BLaER1 (cell line): Measurements from ENCODE around the gene MBD3.

ENCODE experiments used
- H3K27ac ChIP-seq: shearing (Covaris generic); formaldehyde crosslinking; 2 replicates; pipeline ENCODE4 v1.8.1; 2022
- H3K27me3 ChIP-seq: shearing (Covaris generic); formaldehyde crosslinking; 2 replicates; pipeline ENCODE4 v1.8.1; 2022
- H3K36me3 ChIP-seq: shearing (Covaris generic); formaldehyde crosslinking; 2 replicates; pipeline ENCODE4 v1.8.1; 2022
- H3K4me1 ChIP-seq: shearing (Covaris generic); formaldehyde crosslinking; 2 replicates; pipeline ENCODE4 v1.8.1; 2022
- H3K4me2 ChIP-seq: shearing (Covaris generic); formaldehyde crosslinking; 2 replicates; pipeline ENCODE4 v1.8.1; 2022
- H3K4me3 ChIP-seq: shearing (Covaris generic); formaldehyde crosslinking; 2 replicates; pipeline ENCODE4 v1.8.1; 2022
- H3K9ac ChIP-seq: shearing (Covaris generic); formaldehyde crosslinking; 2 replicates; pipeline ENCODE4 v1.8.1; 2022
- H3K9me3 ChIP-seq: shearing (Covaris generic); formaldehyde crosslinking; 2 replicates; pipeline ENCODE4 v1.8.1; 2022
- H4K20me1 ChIP-seq: shearing (Covaris generic); formaldehyde crosslinking; 2 replicates; pipeline ENCODE4 v1.8.1; 2022
- Cebpa-rat ChIP-seq: shearing (Covaris generic); IDR thresholded peaks from 2 replicates; pipeline ENCODE4 v1.8.1; 2022

Gene MBD3

GRCh38 chr19:1602091-1602707 lies 9.5 kb upstream of the MBD3 start:
- Histone ChIP-seq H3K4me2 (peak overlapping the region; percentile 95), H4K20me1 (peaks cover 71% of the 10 kb centered on the region), H3K27me3 (no peaks in the 10 kb centered on the region), H3K4me3 (peak overlapping the region; percentile 18; the same call in 1 of the 2 replicates), H3K9ac (peak overlapping the region; percentile 15; the same call in 1 of the 2 replicates), H3K36me3 (peaks cover 46% of the 10 kb centered on the region), H3K9me3 (peaks cover 7% of the 10 kb centered on the region; the same call in 1 of the 2 replicates), H3K4me1 (peaks cover 67% of the 10 kb centered on the region), H3K27ac (peak overlapping the region; percentile 61)
- TF ChIP-seq Cebpa-rat = peak; percentile 75

GRCh38 chr19:1601613-1602064 lies 9.0 kb upstream of the MBD3 start:
- Histone ChIP-seq H3K4me1 (peaks cover 66% of the 10 kb centered on the region), H3K4me2 (peak overlapping the region; percentile 95), H3K27me3 (no peaks in the 10 kb centered on the region), H4K20me1 (peaks cover 72% of the 10 kb centered on the region), H3K9me3 (peaks cover 7% of the 10 kb centered on the region; the same call in 1 of the 2 replicates), H3K27ac (peak overlapping the region; percentile 53), H3K9ac (no peak overlapping the region), H3K4me3 (no peak overlapping the region), H3K36me3 (peaks cover 51% of the 10 kb centered on the region)
- TF ChIP-seq Cebpa-rat = no peak

GRCh38 chr19:1599460-1599846 lies 6.8 kb upstream of the MBD3 start:
- no peak for TF ChIP-seq Cebpa-rat
- H3K4me1 ChIP-seq = peaks cover 54% of the 10 kb centered on the region
- H3K4me2 ChIP-seq = no peak overlapping the region
- H3K9me3 ChIP-seq = peaks cover 7% of the 10 kb centered on the region; the same call in 1 of the 2 replicates
- no peak overlapping the region for H3K9ac ChIP-seq
- H3K4me3 ChIP-seq = no peak overlapping the region
- peaks cover 71% of the 10 kb centered on the region for H3K36me3 ChIP-seq
- H3K27ac ChIP-seq = no peak overlapping the region
- H3K27me3 ChIP-seq = no peaks in the 10 kb centered on the region
- H4K20me1 ChIP-seq = peaks cover 72% of the 10 kb centered on the region

- H3K36me3 ChIP-seq = peaks cover 77% of the 10 kb centered on the region
- peaks cover 7% of the 10 kb centered on the region; the same call in 1 of the 2 replicates for H3K9me3 ChIP-seq
- no peak overlapping the region for H3K27ac ChIP-seq
- no peak overlapping the region for H3K4me3 ChIP-seq
- H3K27me3 ChIP-seq = no peaks in the 10 kb centered on the region
- peaks cover 68% of the 10 kb centered on the region for H4K20me1 ChIP-seq
- TF ChIP-seq Cebpa-rat = no peak
- no peak overlapping the region for H3K4me2 ChIP-seq
- peaks cover 49% of the 10 kb centered on the region for H3K4me1 ChIP-seq
- no peak overlapping the region for H3K9ac ChIP-seq
Observed at GRCh38 chr19:1598777-1599459, 6.3 kb upstream of the MBD3 start.

GRCh38 chr19:1593501-1593772 lies 772 bp upstream of the MBD3 start:
- H3K4me2 ChIP-seq = peak overlapping the region; percentile 96
- H3K4me3 ChIP-seq = peak overlapping the region; percentile 98
- peaks cover 66% of the 10 kb centered on the region for H3K36me3 ChIP-seq
- H3K9me3 ChIP-seq = peaks cover 7% of the 10 kb centered on the region; the same call in 1 of the 2 replicates
- H4K20me1 ChIP-seq = peaks cover 43% of the 10 kb centered on the region
- H3K27me3 ChIP-seq = no peaks in the 10 kb centered on the region
- TF ChIP-seq Cebpa-rat = no peak
- H3K4me1 ChIP-seq = peaks cover 38% of the 10 kb centered on the region
- peak overlapping the region; percentile 100 for H3K9ac ChIP-seq
- H3K27ac ChIP-seq = 0 out of 2 replicates have a peak overlapping the region, but pooled peaks have one; percentile 80

GRCh38 chr19:1592024-1592754 lies 476 bp downstream of the MBD3 start:
- H3K36me3 ChIP-seq = peaks cover 66% of the 10 kb centered on the region
- H3K4me1 ChIP-seq = peaks cover 35% of the 10 kb centered on the region
- H3K27ac ChIP-seq = peak overlapping the region; percentile 100
- peaks cover 44% of the 10 kb centered on the region for H4K20me1 ChIP-seq
- no peak for TF ChIP-seq Cebpa-rat
- no peaks in the 10 kb centered on the region for H3K9me3 ChIP-seq
- H3K9ac ChIP-seq = peak overlapping the region; percentile 100
- no peaks in the 10 kb centered on the region for H3K27me3 ChIP-seq
- peak overlapping the region; percentile 98 for H3K4me3 ChIP-seq
- peak overlapping the region; percentile 99 for H3K4me2 ChIP-seq

GRCh38 chr19:1591421-1592023 lies 1.1 kb downstream of the MBD3 start:
- no peak for TF ChIP-seq Cebpa-rat
- Histone ChIP-seq H3K4me2 (peak overlapping the region; percentile 99), H4K20me1 (peaks cover 49% of the 10 kb centered on the region), H3K9ac (peak overlapping the region; percentile 100), H3K4me1 (peaks cover 30% of the 10 kb centered on the region), H3K27ac (peak overlapping the region; percentile 100), H3K36me3 (peaks cover 66% of the 10 kb centered on the region), H3K4me3 (peak overlapping the region; percentile 98), H3K9me3 (no peaks in the 10 kb centered on the region), H3K27me3 (no peaks in the 10 kb centered on the region)

GRCh38 chr19:1590641-1591397 lies 1.8 kb downstream of the MBD3 start:
- no peak for TF ChIP-seq Cebpa-rat
- H3K27me3 ChIP-seq = no peaks in the 10 kb centered on the region
- peaks cover 66% of the 10 kb centered on the region for H3K36me3 ChIP-seq
- H3K27ac ChIP-seq = peak overlapping the region; percentile 100
- H3K4me3 ChIP-seq = peak overlapping the region; percentile 98
- peak overlapping the region; percentile 99 for H3K4me2 ChIP-seq
- H3K9ac ChIP-seq = peak overlapping the region; percentile 100
- peaks cover 56% of the 10 kb centered on the region for H4K20me1 ChIP-seq
- peaks cover 30% of the 10 kb centered on the region for H3K4me1 ChIP-seq
- H3K9me3 ChIP-seq = no peaks in the 10 kb centered on the region

GRCh38 chr19:1587872-1588271 lies 4.8 kb downstream of the MBD3 start:
- Histone ChIP-seq H3K4me2 (no peak overlapping the region), H3K27ac (no peak overlapping the region), H3K27me3 (no peaks in the 10 kb centered on the region), H3K4me1 (peaks cover 23% of the 10 kb centered on the region), H3K4me3 (no peak overlapping the region), H3K36me3 (peaks cover 75% of the 10 kb centered on the region), H3K9me3 (no peaks in the 10 kb centered on the region), H3K9ac (no peak overlapping the region), H4K20me1 (peaks cover 86% of the 10 kb centered on the region)
- TF ChIP-seq Cebpa-rat = no peak
